NCI-H1930 (cell line): ENCODE data around the gene CACNA1H.
"Not testable (repeated sequence)": the region's sequence is repeated elsewhere in the genome, so short reads cannot be mapped to it uniquely, and the experiment has no call there.

Source experiments
- DNase-seq, 2 experiments: peaks; one replicate each; lab custom pipeline; 2025; lab: John Stamatoyannopoulos, UW

Gene CACNA1H

GRCh38 chr16:1224558-1224957 is 71.7 kb downstream of the CACNA1H start:
- no peak for DNase-seq

- no peak for DNase-seq
Measured at GRCh38 chr16:1225051-1225451, 72.1 kb downstream of the CACNA1H start, which contains the start of gene TPSG1. Gene TPSG1, minus strand, starts transcription at chr16:1225268. Its CDS starts 16 bp downstream, at chr16:1225252.

- DNase-seq = not testable (repeated sequence)
Measured at GRCh38 chr16:1225728-1226311, 72.9 kb downstream of the CACNA1H start.

- DNase-seq = not testable (repeated sequence)
Measured at GRCh38 chr16:1226692-1227091, 73.8 kb downstream of the CACNA1H start.

- DNase-seq = not testable (repeated sequence)
Measured at GRCh38 chr16:1228227-1228626, 75.3 kb downstream of the CACNA1H start.

GRCh38 chr16:1229476-1229875 is 76.6 kb downstream of the CACNA1H start:
- DNase-seq = not testable (repeated sequence)

GRCh38 chr16:1230084-1230470 is 77.2 kb downstream of the CACNA1H start, which contains the start of gene TPSB2:
Gene TPSB2, minus strand, starts transcription at chr16:1230184. Its CDS starts 233 bp downstream, at chr16:1229951.
- not testable (repeated sequence) for DNase-seq

GRCh38 chr16:1230471-1231212 is 77.7 kb downstream of the CACNA1H start:
- DNase-seq = not testable (repeated sequence)

GRCh38 chr16:1231301-1231700 is 78.4 kb downstream of the CACNA1H start:
- not testable (repeated sequence) for DNase-seq

- DNase-seq = not testable (repeated sequence)
Measured at GRCh38 chr16:1232049-1232748, 79.3 kb downstream of the CACNA1H start.

- not testable (repeated sequence) for DNase-seq
Measured at GRCh38 chr16:1236659-1237058, 83.8 kb downstream of the CACNA1H start.

- no peak for DNase-seq
Measured at GRCh38 chr16:1237990-1238389, 85.1 kb downstream of the CACNA1H start.

GRCh38 chr16:1238909-1239308 is 86.0 kb downstream of the CACNA1H start:
- DNase-seq = not testable (repeated sequence)

GRCh38 chr16:1239575-1239974 is 86.7 kb downstream of the CACNA1H start:
- not testable (repeated sequence) for DNase-seq

GRCh38 chr16:1240436-1240835 is 87.5 kb downstream of the CACNA1H start, which contains the start of gene TPSAB1:
Gene TPSAB1, plus strand, starts transcription at chr16:1240705. Its CDS starts 234 bp downstream, at chr16:1240939.
- not testable (repeated sequence) for DNase-seq

- DNase-seq = not testable (repeated sequence)
Measured at GRCh38 chr16:1241081-1241480, 88.2 kb downstream of the CACNA1H start.

GRCh38 chr16:1243363-1243762 is 90.5 kb downstream of the CACNA1H start:
- DNase-seq = not testable (repeated sequence)

- not testable (repeated sequence) for DNase-seq
Measured at GRCh38 chr16:1243907-1244850, 91.3 kb downstream of the CACNA1H start.

GRCh38 chr16:1244881-1245280 is 92.0 kb downstream of the CACNA1H start:
- no peak for DNase-seq

- DNase-seq = no peak
Measured at GRCh38 chr16:1245452-1246020, 92.6 kb downstream of the CACNA1H start.
